Amniotic stem cell (primary cell): ENCODE results near the gene SLC12A7.

Source experiments
- DNase-seq: peaks from one replicate; lab custom pipeline; 2025; lab: John Stamatoyannopoulos, UW

The SLC12A7 gene

DNA sequence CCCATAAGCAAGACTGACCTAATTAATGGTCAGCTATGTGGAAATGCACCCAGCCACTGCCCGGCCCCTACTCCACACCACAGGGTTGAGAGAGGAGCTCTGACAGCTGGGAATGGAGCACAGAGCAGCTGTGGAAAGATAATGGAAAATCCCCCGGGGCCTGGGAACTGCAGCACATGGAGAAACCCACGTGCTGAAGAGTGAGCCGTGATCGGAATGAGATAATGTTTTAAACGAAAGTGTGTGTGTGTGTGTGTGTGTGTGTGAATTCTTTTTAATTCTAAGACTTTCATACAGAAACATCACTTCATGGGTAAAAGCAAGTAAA lies 13.1 kb upstream of the SLC12A7 start:
- DNase-seq: no peak

DNA sequence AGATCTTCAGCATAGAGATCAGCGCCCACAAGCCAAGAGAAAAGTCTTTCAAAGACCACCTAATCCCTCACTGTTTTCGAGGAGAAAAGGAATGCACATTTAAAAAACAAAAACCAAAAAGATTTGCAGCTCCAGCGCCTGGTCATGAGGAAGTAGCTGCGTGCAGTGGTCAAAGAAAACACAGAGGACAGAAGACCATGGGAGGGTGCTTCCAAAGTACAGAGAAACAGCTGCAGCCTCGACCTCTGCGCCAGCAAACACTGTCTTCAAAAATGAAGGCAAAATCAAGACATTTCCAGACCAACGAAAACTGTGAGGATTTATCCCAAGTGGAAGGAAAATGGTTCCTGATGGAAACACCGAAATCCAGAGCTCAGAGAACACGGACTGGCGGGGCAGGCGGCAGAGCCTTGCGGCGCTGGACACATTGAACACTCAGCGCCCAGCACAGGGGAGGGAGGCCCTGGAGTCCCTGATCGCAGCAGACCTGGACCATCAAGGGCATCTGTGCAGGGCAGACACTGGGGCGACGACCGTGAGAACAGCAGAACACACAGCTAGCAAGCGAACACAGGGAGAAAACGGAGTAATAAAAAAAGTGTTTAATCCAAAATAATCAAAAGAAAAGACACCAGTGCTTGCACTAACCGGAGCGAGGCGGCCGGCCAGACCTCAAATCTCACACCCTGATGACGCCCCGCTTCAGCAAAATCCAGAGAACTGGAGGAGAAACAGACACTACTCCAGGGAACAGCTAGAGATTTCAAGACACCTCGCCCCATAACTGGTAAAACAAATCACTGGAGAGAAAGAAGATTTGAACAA lies 12.6 kb upstream of the SLC12A7 start:
- DNase-seq: no peak

DNA sequence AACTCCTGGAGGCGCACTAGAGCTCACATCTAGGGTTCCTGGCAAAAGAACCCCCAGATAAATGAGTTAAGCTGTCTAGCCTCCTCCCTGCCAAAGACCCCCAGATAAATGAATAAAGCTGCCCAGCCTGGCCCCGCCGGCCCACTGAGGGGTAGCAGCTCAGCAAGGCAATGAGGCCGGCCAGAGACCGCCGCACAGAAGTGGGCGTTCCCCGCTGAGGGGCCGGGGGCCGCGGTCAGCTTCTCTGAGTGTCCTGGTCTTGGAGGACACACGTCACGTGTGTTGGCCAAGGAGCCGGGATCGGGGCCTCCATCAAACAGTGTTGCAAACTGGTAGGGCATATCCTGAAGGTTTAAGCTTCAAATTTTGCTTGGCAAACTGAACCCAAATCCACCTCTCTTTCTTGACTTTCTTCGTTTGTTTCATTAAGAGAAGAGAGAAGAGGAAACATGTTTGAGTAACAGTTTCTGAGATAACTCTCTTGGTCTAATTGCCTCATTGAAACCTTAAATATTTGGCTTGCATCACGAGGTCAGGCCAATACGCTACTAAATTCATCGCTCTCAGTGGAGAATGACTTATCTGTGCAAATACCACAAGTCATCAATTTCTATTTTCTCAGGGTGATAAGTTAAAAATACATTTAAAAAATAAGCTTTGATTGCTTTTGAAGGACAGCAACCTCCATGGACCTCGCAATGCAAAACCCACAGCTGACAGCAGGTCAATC lies 11.7 kb upstream of the SLC12A7 start:
- no peak for DNase-seq

DNA sequence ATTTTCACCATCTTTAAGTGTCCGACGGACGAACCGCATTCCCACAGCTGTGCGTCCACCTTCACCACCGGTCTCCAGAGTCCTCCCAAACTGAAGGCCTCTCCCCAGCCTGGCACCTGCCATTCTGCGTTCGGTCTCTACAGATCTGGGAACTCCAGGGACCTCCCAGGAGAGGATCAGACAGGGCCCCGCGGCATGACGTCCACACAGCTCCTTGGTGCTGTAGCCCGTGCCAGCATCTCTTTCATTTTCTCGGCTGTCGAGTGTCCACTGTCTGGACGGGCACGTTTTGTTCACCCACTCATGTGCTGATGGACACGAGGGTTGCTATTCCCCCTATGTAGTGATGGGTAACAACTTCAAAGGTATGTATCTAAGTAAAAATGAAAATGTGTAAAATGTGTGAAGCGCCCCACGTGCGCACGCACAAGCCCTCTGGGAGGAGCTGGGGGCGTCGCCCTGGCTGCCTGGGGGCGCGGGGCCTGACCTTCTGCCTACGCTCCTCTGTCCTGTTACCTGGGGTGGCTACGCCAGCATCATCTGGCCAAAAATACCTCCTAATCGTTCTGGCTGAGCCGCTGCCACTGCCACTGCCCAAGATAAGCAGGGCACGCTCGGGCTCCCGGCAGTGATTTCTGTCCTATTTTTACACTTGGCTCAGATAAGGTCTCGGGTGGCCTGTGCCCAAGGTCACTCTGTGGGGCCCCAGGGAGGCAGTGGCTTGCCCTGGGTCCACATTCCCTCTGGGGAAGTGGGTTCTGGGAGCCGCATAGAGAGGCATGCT lies 10.8 kb upstream of the SLC12A7 start:
- no peak for DNase-seq

DNA sequence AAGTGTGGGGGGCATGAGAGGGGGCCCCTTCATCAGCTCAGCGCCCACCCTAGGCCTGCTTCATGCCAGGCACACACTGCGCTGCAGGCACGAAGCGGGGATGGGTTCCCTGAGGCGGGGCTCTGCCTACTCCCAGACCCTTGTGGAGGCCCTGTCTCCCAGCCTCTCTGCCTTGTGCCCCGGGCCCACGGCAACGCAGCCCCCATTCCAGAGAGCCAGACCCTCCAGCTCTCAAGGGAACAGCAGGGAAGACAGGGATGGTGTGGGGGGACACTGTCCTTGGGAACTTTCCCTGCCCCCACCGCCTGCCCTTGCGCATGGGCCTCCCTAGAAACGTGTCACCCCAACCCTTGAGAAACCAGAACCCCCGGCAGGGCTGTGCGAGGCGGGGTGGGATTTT lies 10.0 kb upstream of the SLC12A7 start:
- no peak for DNase-seq

DNA sequence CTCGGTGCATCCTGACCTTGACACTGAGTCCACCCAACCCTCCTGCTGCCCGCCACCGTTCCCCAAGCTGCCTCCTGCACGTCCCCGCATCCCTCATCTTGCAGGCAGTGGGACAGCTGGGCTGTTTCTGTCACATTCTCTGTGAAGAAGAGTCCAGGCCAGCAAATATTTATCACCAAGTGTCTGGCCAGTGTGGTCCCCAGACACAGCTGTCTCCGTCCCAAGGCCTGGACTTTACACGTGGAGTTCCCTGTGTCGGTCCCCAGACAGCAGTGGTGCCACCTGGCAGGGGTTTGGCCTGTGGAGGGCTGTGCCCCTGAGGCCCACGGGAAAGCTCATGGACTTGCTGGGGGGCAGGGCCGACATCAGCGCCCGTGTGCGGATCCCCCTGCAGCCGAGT lies 9.2 kb upstream of the SLC12A7 start:
- no peak for DNase-seq

DNA sequence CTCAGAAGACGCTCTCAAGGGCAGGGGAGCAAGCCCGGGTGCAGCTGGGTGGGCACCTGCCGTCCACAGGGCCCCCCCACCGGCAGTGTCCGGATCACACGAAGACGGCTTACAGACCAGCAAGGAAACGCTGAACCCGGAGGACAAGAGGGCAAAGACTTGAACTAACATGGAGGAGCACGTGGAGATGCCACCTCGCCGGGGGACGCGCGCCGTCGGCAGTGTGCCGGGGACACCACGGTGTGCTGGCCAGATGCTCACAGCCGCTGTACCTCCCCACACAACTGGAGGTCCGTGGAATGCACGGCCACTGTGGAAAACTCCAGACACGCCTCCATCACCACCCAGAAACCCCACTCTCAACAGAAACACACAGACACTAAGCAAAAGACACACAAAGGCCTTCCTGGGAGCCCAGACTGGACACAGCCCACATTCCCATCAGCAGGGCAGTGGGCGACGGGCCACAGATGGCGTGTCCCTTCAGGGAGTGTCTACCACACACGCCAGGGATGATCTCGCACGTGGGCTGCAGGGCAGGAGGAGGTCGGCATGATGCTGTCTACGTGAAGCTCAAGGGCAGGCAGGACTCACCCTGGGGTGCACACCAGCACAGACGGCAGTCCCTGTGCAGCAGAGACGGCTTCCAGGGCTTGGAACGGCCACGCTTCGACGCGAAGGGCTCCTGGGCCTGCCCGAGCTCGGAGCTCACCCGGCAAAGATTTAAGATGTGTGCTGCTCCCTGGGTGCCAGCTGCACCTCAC lies 8.6 kb upstream of the SLC12A7 start:
- DNase-seq: no peak

DNA sequence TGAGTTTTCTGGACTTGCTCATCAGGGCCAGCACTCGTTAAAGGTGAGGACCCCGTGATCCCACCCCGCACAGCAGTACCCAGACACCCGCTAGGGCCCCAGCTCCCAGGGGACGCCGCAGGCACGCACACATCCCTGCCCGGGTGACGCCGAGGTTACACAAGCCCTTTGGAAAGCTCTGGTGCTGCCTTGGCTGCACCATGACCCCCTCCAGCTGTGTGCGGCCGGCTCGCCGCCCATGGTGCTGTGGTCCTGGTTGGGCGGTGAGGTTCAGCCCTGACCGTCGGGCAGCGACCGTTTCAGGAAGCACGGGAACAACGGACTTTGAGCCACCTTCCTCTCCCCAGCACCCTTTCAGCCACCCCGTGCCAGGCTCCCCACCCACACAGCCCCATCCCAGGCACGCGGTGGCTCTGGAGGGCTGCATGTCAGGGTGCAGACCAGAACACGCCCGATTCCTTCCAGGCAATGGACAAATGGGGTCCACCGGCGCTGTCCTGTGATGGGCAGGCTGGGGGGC lies 7.5 kb upstream of the SLC12A7 start:
- DNase-seq: no peak

DNA sequence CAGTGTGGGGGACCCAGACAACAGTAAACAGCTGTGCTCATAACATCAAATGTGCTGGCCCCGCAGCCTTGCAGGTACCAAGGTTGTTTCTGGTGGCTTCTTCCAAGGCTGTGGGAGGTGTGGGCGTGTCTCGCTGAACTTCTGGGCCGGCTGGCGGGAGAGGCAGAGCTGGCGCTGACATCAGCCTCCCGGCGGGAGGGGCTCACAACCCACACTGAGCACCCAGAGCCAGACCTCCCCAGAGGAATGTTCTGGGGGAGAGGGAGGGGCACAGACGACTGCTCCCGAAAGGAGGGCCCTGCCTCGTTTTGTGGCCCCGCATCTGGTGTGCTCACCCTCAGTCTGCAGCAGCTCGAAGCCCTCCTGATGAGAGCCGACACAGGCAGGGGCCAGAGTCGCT lies 6.9 kb upstream of the SLC12A7 start:
- no peak for DNase-seq

DNA sequence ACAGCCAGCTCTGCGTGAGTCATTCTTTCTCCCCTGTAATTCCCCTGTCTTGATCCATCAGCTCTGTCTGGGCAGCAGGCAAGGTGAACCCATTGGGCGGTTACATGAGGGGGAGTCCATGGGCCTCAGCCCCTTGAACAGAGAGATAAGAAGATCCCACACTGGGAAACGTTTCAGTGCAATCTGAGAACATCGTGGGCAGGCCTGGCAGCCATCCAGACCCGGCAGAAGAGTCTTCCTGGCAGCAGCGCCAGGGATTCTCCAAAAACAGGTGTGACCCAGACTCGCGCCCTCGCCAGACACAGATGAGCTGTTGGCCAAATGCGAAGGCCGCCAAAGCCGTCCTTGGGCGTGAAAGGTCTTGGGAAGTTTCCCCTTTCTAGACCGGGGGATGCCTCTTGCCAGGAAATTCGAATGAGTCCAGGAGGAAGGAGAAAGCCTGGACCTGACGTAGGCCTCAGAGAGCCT lies 6.4 kb upstream of the SLC12A7 start:
- DNase-seq: no peak

DNA sequence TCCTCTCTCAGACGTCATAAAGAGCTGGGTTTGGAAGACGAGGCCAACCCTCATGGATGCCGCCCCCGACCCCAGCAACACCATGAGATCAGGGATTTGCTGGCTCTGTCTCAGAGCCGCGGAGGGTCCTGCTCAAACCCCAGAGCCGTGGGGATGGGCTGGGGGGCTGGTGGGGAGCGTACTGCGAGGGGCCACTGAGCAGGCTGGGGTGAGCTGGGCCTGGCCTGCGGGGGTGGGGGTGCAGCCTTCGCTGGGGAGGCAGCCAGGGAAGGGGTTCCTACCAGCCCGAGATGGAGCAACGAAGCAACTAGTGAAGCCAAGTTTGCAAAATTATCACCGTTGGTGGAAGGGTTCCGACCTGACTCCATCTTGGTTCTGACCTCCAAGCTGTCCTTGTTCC lies 5.1 kb upstream of the SLC12A7 start:
- DNase-seq: no peak

DNA sequence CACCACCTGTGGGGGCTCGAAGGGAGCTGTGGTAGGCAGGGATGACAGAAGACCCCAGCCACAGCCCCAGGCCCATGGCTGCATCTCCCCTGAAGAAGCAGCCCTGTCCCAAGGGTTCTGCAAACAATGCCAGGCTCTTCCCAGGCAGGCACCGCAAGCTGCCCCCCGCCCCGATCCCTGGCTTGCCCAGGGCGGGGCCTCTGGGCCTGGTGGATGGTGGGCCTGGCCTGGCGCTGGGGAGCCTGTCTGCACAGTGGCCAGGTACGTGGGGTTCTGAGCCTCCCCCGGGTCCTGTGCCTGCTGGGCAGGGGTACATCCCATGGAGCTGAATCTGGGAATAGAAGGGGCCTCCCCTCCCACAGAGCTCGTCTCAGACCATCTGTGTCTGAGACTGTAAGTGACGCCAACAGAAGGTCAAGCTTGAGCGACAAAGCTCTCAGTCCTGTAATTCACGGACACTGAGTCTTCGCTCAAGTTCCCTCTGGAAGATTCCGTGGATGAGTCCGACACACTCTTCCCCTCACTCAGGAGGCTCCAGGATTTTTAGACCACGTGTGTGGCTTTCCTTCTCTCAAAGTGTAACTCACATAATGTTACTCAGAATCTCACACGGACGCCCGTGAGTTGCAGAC lies 4.4 kb upstream of the SLC12A7 start:
- DNase-seq: no peak

DNA sequence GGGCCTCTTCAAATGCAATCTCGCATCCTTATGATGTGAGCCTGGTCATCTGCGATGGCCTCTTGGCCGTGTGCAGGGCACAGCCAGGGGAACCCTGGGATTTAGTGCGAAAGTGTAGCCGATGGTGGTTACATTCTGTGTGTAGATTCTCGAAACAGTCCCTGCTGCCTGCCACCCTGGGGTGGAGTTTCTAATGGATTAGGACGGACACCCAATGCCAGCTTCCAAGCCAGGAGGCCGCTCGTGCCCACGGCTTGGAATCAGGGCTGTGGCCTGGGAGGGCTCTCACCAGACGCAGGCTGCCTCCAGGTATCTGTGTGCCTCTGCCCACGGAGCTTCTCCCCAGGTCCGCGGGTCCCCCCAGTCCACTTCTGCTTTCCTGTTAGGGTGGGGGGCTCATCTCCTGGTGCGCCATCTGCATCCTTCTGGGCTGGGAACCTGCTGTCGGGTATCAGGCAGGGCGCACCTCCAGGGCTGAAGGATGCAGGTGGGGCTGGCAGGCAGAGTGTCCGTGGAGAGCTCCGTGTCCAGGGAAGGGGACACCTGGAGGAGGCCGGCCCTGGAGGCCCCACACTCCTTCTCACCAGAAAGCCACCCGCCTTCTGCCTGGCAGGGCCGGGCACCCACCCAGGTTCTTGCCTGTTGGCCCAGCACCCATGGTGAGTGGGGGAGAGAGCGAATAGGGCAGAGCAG lies 3.4 kb upstream of the SLC12A7 start:
- DNase-seq: no peak

DNA sequence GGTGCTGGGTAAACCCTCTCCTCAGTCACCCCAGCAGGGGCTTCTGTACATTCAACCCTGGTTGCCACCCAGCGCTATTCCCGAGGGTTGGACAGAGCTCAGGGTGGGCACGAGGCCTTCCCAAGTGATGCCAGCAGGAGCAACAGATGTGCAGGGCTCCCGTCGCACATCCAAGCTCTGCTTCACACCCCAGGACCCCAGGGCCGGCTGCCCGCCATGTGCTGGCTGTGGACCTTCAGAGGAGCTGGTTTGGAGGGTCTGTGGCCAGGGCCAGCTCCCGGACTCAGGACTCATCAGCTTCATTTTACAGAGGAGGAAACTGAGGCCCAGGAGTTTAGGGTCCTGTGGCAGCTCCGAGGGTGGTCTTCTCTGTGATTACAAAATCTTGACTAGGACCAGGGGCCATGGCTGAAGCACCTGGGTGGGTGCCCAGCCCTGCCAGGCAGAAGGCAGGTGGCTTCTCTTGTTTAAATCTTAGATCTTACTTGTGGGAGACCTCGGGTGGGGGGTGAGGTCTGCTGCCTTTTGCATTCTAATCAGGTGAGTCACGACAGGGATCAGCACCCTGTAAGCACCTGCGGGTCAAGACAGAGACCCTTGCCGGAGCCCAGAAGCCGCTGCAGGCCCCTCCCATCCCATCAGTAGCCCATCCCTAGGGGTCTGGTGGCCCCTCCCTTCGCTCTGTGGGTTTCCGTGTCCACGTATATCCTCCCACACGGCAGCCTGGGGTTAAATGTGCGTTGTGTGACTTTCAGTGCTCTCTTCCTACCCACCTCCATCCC lies 2.1 kb upstream of the SLC12A7 start:
- no peak for DNase-seq

DNA sequence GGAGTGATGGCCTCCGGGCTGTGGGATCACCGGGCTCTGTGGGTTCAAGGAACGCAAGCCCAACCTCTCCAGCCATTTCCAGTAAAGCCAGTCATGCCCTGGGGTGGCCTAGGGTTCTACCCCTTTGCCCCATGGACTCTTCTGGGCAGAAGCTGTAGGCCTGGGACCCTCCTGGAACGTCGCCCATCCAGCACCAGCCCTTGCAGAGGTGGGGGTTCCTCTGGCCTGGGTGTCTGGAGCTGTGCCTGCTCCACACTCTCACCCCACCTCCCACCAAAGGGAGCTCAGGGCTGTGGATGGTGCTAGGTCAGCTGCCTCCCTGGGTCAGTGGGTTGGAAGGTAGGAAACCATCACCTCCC lies 1.4 kb upstream of the SLC12A7 start:
- no peak for DNase-seq

DNA sequence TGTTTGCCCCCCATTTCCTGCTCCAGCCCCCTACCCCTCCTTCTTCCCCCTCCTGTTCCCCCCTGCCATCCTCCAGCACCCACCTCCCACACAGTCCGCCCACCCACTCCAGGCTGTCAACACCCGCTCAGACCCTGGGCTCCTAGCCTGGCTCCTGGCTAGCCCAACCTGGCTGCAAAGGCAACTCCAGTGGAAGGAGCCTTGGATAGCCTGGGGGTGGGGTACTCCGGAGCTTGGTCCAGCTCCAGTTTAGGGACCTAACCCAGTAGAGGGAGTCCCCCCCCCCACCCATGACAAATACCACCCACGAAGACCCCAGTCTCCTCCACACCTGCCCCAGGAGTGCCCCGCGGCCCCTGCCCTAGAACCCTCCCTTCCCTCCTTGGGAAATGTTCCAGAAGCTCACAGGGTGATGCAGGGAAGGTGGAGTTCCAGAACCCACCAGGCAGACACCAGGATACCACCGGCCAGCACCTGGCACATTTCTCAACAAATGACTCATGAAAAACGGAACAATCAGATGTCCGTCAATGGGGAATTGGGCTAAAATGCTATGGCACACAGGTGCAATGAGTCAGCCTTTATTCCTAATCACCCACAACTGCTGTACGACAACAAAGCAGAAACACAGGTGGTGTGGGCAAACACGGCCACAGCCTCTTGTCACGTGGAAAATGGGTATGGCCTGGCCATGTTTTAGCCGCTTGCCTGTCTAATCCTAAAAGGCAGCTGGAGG lies 901 bp upstream of the SLC12A7 start:
- DNase-seq: no peak

DNA sequence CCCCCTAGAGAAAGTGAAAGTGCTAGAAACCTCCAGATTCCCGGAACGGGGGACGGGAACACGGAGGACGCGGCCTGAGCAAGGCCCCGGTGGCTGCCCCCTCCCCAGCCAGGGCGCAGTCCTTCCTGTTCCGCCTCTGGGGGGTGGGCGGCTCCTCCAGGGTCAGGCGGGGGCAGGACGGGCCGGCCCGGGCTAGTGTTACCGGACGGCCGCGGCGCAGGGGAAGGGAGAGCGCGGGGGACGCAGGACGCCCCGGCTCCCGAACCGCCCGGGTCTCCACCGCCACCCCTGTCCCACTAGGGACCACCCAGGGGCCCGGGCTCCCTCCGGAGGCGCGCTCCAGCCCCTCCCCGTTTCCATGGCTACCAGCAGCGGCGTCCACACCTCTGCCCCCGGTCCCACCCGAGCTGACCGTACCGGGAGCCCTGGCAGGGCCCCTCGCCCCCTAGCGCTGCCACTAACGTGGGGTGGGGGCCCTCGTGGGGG lies 579 bp downstream of the SLC12A7 start:
- DNase-seq: no peak

DNA sequence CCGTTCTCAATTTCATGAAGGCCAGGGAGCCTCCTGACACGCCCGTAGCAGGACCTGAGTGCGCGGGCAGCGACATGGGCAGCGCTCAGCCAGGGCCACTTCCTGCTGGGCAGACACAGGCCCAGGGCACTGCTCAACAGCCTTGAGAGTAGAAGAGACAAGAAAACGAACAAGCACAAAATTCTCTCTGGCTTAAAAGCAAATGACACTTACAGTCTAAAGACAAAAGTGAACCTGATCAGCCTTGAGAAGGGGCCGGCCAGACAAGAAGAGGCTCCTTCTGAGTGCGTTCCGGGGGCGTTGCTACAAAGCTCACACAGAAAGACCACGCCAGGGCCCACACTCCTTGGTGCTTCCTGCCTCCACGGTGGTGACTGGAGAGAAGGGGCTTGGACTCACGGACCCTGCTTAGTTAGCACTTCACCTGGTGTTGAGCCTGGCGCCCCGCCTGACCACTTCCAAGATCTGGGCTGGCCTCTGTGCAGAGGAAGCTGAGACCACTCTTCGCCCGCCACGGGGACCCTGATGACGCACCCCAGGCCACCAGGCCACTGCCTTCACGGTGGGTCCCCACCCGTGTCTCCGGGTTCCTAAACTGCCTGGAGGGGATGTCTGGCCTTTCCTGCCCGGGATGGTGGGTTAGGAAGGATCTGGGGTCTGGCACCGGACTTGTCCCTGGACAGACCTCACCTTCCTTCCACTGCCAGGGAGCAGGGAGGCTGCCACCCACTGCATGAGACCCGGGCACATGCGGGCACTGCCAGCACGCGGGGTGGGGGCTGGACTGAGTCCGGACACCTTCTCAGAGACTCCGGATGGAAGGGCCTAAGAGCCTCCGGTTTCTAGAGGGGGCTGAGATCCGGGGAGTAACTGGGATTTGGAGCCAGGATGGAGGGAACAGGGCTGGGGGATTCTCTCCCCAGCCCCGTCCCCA lies 1.3 kb downstream of the SLC12A7 start:
- no peak for DNase-seq
